Subcutaneous preadipocyte (primary cell): ENCODE data around the gene NET1. TPM values are rescaled to one million over a fixed set of nuclear protein-coding genes. Genes with fewer than 3 reads are reported as not detected.

Source experiments
- total RNA-seq: library from RNA; depleted of rRNA; stranded (reverse); fragments of >200 nt; gene quantifications from 2 replicates; pipeline ENCODE4 v1.2.3, GENCODE V29; 2012

The NET1 gene
- total RNA-seq = 11.4 and 24.8 TPM in 2 replicates

GRCh38 chr10:5412277-5412941 lies at the start of gene NET1:
Gene NET1, plus strand, starts transcription at chr10:5412557. Its CDS starts 136 bp downstream, at chr10:5412693.

GRCh38 chr10:5364890-5365338 lies 47.4 kb upstream of the NET1 start, which contains the start of gene UCN3:
Gene UCN3, plus strand, starts transcription at chr10:5364966. Its CDS starts 8,755 bp downstream, at chr10:5373721.

GRCh38 chr10:5404208-5405041 lies 7.9 kb upstream of the NET1 start, which contains the start of gene TUBAL3:
Gene TUBAL3, minus strand, starts transcription at chr10:5404828. Its CDS starts 36 bp downstream, at chr10:5404792.

GRCh38 chr10:5499493-5500140 lies 87.3 kb downstream of the NET1 start, which contains the start of gene CALML5:
Gene CALML5, minus strand, starts transcription at chr10:5499570. Its CDS starts 132 bp downstream, at chr10:5499438.

Other genes with a start within 250 kb of the NET1 start
- not detected in 2 replicates for gene AKR1C8, start 227.4 kb upstream of the NET1 start, total RNA-seq
- gene AKR1C4, start 215.7 kb upstream of the NET1 start, total RNA-seq = not detected in 2 replicates
- gene UCN3, start 47.6 kb upstream of the NET1 start, total RNA-seq = not detected in 2 replicates
- not detected in 2 replicates for gene TUBAL3, start 7.7 kb upstream of the NET1 start, total RNA-seq
- not detected in 2 replicates for gene CALML5, start 87.0 kb downstream of the NET1 start, total RNA-seq
- not detected in 2 replicates for gene CALML3, start 112.4 kb downstream of the NET1 start, total RNA-seq